HG03060 (cell line): ENCODE results near the gene PSMG1.

Experiments
- ATAC-seq: cut with Tn5 transposase; IDR thresholded peaks from one replicate; pipeline ENCODE4 v1.9.1; 2021; ENCODE audit warnings: low read depth, moderate number of reproducible peaks; ENCODE audit not compliant: unreplicated experiment

Gene PSMG1

DNA sequence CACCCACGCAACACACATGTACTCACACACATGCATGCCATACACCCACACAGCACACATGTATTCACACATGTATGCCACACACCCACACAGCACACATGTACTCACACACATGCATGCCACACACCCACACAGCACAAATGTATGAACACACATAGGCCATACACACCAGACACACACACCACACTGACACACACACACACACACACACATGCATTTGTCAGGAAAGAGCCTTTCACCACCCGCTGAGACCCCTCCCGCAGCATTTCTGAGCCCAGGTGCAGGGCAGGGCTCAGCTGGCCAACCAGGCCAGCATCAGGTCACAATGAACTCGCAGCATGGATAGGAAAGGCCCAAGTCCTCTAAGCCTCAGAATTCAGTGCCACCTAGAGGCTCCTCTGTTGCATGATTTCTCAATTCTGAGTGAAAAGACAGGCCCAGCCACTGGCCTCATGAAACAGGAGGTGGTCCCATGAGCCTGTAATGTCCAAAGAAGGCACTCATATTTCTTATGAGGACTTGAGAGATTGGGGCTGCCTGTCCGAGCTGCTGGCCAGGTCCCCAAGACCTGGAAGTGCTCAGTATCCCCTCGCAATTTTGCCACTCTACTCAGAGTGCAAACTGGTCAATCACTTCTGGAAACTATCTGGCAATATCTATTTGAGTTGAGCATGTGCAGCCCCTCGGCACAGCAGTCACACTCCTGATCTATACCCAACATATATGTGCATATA is 57.3 kb downstream of the PSMG1 start:
- ATAC-seq: no peak
